HG02840 (cell line): ENCODE results near the gene CTNNB1.
A peak's percentile ranks its signal among the peaks of the same experiment; 100 is the strongest.

Experiments
- ATAC-seq: cut with Tn5 transposase; IDR thresholded peaks from one replicate; pipeline ENCODE4 v1.9.1; 2021; ENCODE audit warnings: mild to moderate bottlenecking, moderate library complexity, moderate number of reproducible peaks; ENCODE audit not compliant: unreplicated experiment, low FRiP score

CTNNB1 gene

GRCh38 chr3:41190509-41191284, 8.6 kb upstream of the CTNNB1 start:
- no peak for ATAC-seq

DNA sequence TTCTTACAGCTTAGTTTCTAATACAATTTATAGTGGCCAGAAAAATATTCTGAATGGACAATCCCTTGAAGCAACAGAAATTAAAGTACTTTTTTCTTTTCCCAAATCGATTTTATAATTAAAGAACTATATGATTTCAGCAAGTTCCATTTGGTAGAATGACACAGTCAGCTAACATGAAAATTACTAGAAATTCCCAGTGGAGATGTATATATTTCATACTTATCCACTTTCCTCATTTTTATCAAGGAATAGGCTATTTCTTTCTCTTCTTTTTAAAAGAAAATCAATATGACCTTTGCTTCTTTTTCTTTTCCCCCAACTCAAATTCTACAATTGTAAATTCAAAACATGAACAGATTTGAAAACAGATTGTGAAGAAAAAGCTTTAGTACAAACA, 6.4 kb upstream of the CTNNB1 start:
- no peak for ATAC-seq

- no peak for ATAC-seq
Observed at GRCh38 chr3:41193794-41194539, 5.3 kb upstream of the CTNNB1 start.

- no peak for ATAC-seq
Observed at GRCh38 chr3:41194701-41195100, 4.6 kb upstream of the CTNNB1 start.

- no peak for ATAC-seq
Observed at GRCh38 chr3:41195946-41196345, 3.4 kb upstream of the CTNNB1 start.

DNA sequence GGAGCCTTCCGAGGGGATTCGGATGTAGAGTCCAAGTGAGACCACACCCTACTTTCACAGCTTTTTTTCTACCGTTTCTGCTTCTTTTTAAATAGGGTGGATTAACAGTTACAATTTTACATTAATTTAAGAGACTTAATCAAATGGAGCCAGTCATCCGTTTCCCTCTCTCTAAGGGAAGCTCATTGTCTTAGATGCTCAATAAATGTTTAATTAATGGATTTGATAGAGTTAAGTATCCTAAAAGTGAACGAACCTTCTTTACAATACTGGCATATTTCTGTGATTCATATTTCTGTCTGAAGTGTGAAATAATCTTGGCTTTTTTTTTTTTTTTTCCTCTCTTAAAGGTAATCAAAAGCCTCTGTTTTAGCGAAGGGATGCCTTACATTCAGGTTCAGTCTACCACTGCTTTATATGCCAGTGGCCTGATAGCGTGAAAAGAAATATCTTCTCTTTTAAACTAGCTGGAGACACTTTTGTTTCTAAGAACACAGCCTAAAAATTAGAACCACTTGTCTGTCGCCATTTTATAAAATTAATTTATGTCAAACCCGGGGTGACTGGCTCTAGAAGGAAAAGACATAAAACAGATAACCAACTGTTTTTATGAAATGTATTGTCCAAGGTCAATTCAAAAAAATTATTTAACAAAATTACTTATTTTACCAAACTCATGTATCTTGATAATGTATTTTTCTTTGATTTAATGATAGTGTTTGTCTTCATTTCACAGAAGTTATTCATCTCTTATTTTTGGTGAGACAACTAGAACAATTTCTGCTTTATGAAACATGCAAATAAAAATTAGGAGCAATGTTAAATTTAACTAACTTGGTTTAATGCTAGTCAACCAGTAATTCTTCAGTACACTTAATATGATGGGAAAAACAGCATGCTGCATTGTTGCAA, 2.5 kb upstream of the CTNNB1 start:
- ATAC-seq: no peak

DNA sequence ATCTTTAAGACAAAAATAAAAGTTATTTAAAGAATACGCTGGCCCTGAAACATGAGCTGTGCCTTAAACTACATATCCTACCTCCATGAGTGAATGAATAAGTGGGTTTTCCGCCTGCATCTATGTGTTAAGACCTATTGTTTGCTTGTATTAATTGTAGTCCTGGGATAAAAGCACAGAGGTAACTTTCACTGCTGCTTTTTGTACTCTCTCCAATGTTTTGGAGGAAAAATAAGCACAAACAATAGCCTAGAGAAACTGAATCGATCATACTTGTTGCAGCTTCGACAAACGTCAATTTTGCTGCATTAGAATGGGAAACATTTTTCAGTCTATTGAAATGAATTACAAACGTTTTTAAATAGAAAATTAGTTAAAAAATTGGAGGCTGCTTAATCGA, 1.3 kb upstream of the CTNNB1 start:
- no peak for ATAC-seq

DNA sequence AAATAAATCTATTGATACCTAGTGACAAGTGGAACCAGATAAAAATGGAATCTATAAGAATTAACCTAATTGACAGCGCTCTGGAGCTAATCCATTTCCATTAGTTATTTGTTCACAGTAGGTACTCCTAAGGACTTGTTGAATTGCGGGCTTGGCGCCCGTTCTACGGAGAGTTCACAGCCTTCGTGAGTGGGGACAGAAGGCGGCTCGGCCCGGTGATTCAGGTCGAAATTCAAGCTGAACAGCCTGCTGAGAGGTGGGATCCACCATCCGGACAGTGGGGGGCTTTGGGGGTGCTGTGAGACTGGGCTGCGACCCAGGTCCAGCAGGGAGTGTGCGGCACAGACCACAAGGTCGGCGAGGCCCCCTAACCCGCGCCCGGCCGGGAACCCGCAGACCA, 779 bp upstream of the CTNNB1 start:
- peak; percentile 7 for ATAC-seq

- no peak for ATAC-seq
Observed at GRCh38 chr3:41199866-41200668, 762 bp downstream of the CTNNB1 start.

GRCh38 chr3:41200669-41201021, 1.3 kb downstream of the CTNNB1 start:
- no peak for ATAC-seq

GRCh38 chr3:41202075-41202833, 2.9 kb downstream of the CTNNB1 start:
- no peak for ATAC-seq

GRCh38 chr3:41202834-41203345, 3.6 kb downstream of the CTNNB1 start:
- ATAC-seq: no peak

DNA sequence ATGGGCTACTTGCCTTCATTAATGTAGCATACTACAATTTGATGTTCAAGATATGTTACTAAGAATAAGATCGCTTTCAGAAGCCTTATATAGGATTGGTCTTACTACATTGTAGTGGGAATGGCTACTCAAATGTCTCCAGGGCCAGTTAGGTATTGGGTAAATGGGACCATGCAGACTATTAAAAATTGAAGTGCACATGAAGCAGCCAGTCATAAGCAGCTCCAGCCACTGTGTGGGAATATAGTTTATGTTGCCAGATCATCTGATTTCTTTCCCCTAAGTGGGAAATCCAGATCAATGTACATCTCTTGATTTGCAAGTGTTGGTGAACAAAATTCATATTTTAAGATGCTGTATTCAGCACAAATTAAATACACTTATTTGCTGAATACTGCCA, 5.1 kb downstream of the CTNNB1 start:
- ATAC-seq: no peak

- no peak for ATAC-seq
Observed at GRCh38 chr3:41205591-41205990, 6.3 kb downstream of the CTNNB1 start.

DNA sequence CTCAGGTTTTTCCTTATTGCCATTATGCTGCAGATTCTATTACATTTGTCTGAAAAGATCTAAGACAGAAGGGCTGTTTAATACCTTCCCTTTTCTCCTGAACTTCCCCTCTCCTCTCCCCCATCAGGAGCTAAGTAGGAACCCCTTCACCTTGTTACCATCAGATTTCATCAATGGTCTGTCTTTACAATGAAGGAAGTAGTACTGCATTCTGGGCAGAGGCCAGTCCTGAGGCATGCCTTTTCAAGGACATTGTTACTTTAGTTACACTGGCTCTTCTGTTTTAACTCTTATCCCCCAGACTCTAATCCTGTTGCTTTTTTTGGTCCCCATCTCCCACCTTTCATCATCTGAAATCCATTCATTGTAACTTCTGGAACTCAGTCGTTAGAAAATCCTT, 8.1 kb downstream of the CTNNB1 start:
- no peak for ATAC-seq

DNA sequence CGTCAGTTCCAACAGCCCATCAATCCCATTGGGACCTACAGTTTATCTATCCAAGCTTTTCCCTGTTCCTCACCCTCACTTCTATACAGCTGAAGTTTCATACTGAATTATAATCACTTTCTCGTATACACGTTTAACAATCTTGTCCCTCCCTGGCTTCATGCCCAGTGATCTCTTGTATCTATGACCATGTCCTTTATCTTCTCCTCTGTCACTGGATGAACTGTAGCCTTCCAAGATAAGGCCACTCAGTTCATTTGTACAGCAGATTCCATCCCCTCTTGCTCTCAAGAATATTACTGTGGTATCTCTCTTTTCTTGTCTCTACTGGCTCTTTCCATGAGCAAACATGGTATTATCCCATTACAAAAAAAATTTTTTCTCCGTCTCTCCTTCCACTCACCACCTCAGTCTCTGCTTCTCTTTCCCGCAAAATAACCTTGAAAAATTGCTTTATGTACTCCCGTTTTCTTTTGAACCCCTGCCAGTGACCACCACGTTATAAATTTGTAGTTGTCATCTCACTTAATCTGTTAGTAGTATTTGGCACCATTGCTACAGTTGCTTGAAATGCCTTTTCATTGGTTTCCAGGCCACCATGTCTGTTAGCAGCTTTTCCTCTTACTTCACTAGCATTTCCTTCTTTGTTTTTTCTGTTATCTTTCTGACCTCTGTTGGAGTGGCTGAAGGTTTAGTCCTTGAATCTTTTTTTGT, 9.4 kb downstream of the CTNNB1 start:
- ATAC-seq: no peak

GRCh38 chr3:41209646-41210045, 10.3 kb downstream of the CTNNB1 start:
- no peak for ATAC-seq

- no peak for ATAC-seq
Observed at GRCh38 chr3:41210966-41211365, 11.7 kb downstream of the CTNNB1 start.

- ATAC-seq: no peak
Observed at GRCh38 chr3:41212088-41212487, 12.8 kb downstream of the CTNNB1 start.
